K562 (cell line): Measurements from ENCODE around the gene FMOD. TPM values are rescaled to one million over a fixed set of nuclear protein-coding genes. Genes with fewer than 3 reads are reported as not detected.

Experiments used
- ATAC-seq: fragments of 200-7000 bp; cut with Tn5 transposase; 3 replicates; pipeline ENCODE4 v1.9.1; 2020; ENCODE audit warnings: moderate library complexity
- BruUV-seq: library from RNA; stranded (reverse); fragments of 400-500 nt; replicated peaks from 2 replicates; lab custom pipeline; 2021; lab: Mats Ljungman, UMichigan
- CTCF ChIA-PET: fragments of 300-600 bp; formaldehyde crosslinking; extraction: SDS; loops from one replicate; lab custom pipeline; 2021; ENCODE audit warnings: low intra/inter-chr PET ratio; lab: Yijun Ruan, JAX
- POLR2A ChIA-PET: fragments of 300-600, 350-650 bp; sonication (Branson Sonifier 250); formaldehyde crosslinking; extraction: SDS; loops from one replicate; lab custom pipeline; 2021; ENCODE audit warnings: antibody characterized with exemption, inconsistent platforms; lab: Yijun Ruan, JAX
- DNase-seq, 4 experiments: peaks; one replicate each; pipeline versions ENCODE4 v3.0.0 to v3.0.0-alpha.2; 2011 to 2018; ENCODE audit warnings: low spot score in 3 of 4, mixed read lengths in 3 of 4; ENCODE audit errors: extremely low read depth in 1 of 4
- FAIRE-seq: peaks from 2 replicates; lab custom pipeline; 2011; peaks lifted over from hg19 to GRCh38; lab: Jason Lieb, UNC
- H2AFZ ChIP-seq: 2 replicates; pipeline ENCODE4 v1.6.0; 2011; ENCODE audit warnings: low read depth, low read length, control low read depth, inconsistent platforms
- H3K27ac ChIP-seq: fragments of 200-600 bp; 3 replicates; pipeline ENCODE4 v1.8.0; 2011; ENCODE audit warnings: low read depth, mild to moderate bottlenecking, control low read depth, inconsistent platforms, low read length, moderate library complexity, mixed read lengths; ENCODE audit errors: extremely low read depth
- H3K27me3 ChIP-seq, 2 experiments: fragments of 300-600 bp in 1 of 2; 2 replicates in 1 of 2; 3 replicates in 1 of 2; pipeline versions ENCODE4 v1.6.0 to v1.8.0; 2011; ENCODE audit warnings: inconsistent platforms in 2 of 2, low read length in 2 of 2, mild to moderate bottlenecking in 1 of 2, mixed read lengths in 1 of 2, moderate library complexity in 1 of 2; ENCODE audit not compliant: control insufficient read depth in 2 of 2, insufficient read depth in 2 of 2
- H3K36me3 ChIP-seq: fragments of 300-600 bp; 3 replicates; pipeline ENCODE4 v1.8.0; 2011; ENCODE audit warnings: mild to moderate bottlenecking, low read length, inconsistent platforms; ENCODE audit not compliant: control insufficient read depth, insufficient read depth
- H3K4me1 ChIP-seq, 2 experiments: fragments of 200-600 bp in 1 of 2; replicated peaks in 1 of 2; 2 replicates in 1 of 2; 3 replicates in 1 of 2; pipeline versions ENCODE4 v1.5.1 to v1.8.0; 2011; ENCODE audit warnings: inconsistent platforms in 2 of 2, low read length in 2 of 2, mild to moderate bottlenecking in 1 of 2, mixed read lengths in 1 of 2, moderate library complexity in 1 of 2; ENCODE audit not compliant: control insufficient read depth in 2 of 2, insufficient read depth in 2 of 2
- H3K4me2 ChIP-seq: 2 replicates; pipeline ENCODE4 v1.6.1; 2011; ENCODE audit warnings: low read length, control low read depth, inconsistent platforms, mixed read lengths; ENCODE audit not compliant: insufficient read depth
- H3K4me3 ChIP-seq: fragments of 200-600 bp; sonication (generic), shearing (Covaris generic); 2 replicates; pipeline ENCODE4 v1.5.1; 2016; ENCODE audit warnings: control low read depth, inconsistent platforms
- H3K79me2 ChIP-seq: fragments of 200-600 bp; 3 replicates; pipeline ENCODE4 v1.8.0; 2011; ENCODE audit warnings: low read length, inconsistent platforms; ENCODE audit not compliant: control insufficient read depth, insufficient read depth
- H3K9ac ChIP-seq, 2 experiments: 2 replicates each; pipeline versions ENCODE4 v1.6.0 to v1.6.1; 2011; ENCODE audit warnings: low read depth in 2 of 2, low read length in 2 of 2, control low read depth in 1 of 2, inconsistent platforms in 1 of 2, mild to moderate bottlenecking in 1 of 2, mixed read lengths in 1 of 2; ENCODE audit not compliant: insufficient read depth in 1 of 2
- H3K9me1 ChIP-seq: one replicate; pipeline ENCODE4 v1.6.0; 2011; ENCODE audit warnings: inconsistent platforms, mild to moderate bottlenecking, low read length, moderate library complexity; ENCODE audit not compliant: control insufficient read depth, insufficient read depth
- H3K9me3 ChIP-seq: replicated peaks from 2 replicates; pipeline ENCODE4 v1.5.1; 2011; ENCODE audit warnings: low read depth, low read length, inconsistent platforms; ENCODE audit not compliant: control insufficient read depth, insufficient read depth
- H4K20me1 ChIP-seq: replicated peaks from 2 replicates; pipeline ENCODE4 v1.6.1; 2011; ENCODE audit warnings: low read length, inconsistent platforms, mixed read lengths; ENCODE audit not compliant: control insufficient read depth, insufficient read depth
- BCLAF1 ChIP-seq, 2 experiments: fragments of 450-650 bp in 1 of 2; IDR thresholded peaks; 2 replicates each; pipeline ENCODE4 v1.6.1; 2011 to 2017; ENCODE audit warnings: low read depth in 2 of 2, antibody characterized with exemption in 1 of 2, borderline replicate concordance in 1 of 2, low read length in 1 of 2, mild to moderate bottlenecking in 1 of 2, mixed read lengths in 1 of 2; ENCODE audit not compliant: control insufficient read depth in 1 of 2
- BDP1 ChIP-seq: IDR thresholded peaks from 3 replicates; pipeline ENCODE4 v1.6.1; 2011; ENCODE audit not compliant: insufficient read length, insufficient read depth
- DDX20 ChIP-seq: fragments of 450-650 bp; IDR thresholded peaks from 2 replicates; pipeline ENCODE4 v1.6.1; 2016; ENCODE audit warnings: missing genetic modification characterization, low read depth, mild to moderate bottlenecking, missing compliant biosample characterization, moderate library complexity
- KDM1A ChIP-seq, 2 experiments: fragments of 450-650 bp; IDR thresholded peaks; 2 replicates each; pipeline ENCODE4 v1.6.1; 2016; ENCODE audit warnings: mild to moderate bottlenecking in 2 of 2
- MCM7 ChIP-seq, 2 experiments: fragments of 450-650 bp; IDR thresholded peaks; 2 replicates each; pipeline ENCODE4 v1.6.1; 2016 to 2018
- PCBP2 ChIP-seq: fragments of 200-400 bp; formaldehyde crosslinking; IDR thresholded peaks from 2 replicates; pipeline ENCODE4 v1.6.1; 2018; ENCODE audit warnings: low read length, low read depth, mild to moderate bottlenecking, moderate library complexity; ENCODE audit not compliant: poor library complexity, severe bottlenecking
- POLR2AphosphoS5 ChIP-seq: IDR thresholded peaks from 2 replicates; pipeline ENCODE4 v1.6.1; 2011; ENCODE audit warnings: mild to moderate bottlenecking, low read depth, low read length, moderate library complexity; ENCODE audit not compliant: control insufficient read depth, insufficient read depth
- SUPT5H ChIP-seq: fragments of 450-650 bp; IDR thresholded peaks from 2 replicates; pipeline ENCODE4 v1.6.1; 2016
- TSC22D4 ChIP-seq: fragments of 450-650 bp; IDR thresholded peaks from 2 replicates; pipeline ENCODE4 v1.6.1; 2016; ENCODE audit warnings: missing genetic modification characterization, missing biosample characterization, control low read depth
- ZNF436 ChIP-seq: fragments of 250-450, 450-650 bp; sonication (Bioruptor Pico); formaldehyde crosslinking; IDR thresholded peaks from 2 replicates; pipeline ENCODE4 v1.7.0; 2020; ENCODE audit warnings: mild to moderate bottlenecking
- ZNF75A ChIP-seq: fragments of 450-650 bp; formaldehyde crosslinking; IDR thresholded peaks from 2 replicates; pipeline ENCODE4 v1.4.0; 2020; ENCODE audit warnings: mild to moderate bottlenecking
- ZSCAN29 ChIP-seq: fragments of 450-650 bp; IDR thresholded peaks from 2 replicates; pipeline ENCODE4 v1.6.1; 2017
- WGBS: fragments of 100-300 bp; shearing (Covaris generic); methylation state at CpG from one replicate; pipeline ENCODE4 v1.1.6; 2016; ENCODE audit warnings: low coverage, mixed read lengths; ENCODE audit not compliant: insufficient coverage; ENCODE audit errors: missing lambda C conversion rate; 5-methylcytosine and 5-hydroxymethylcytosine counted together
- in situ Hi-C: fragments of 300-500 bp; cut with MboI; formaldehyde crosslinking; loops from 4 replicates; pipeline ENCODE4 v1.15.0; 2018; ENCODE audit warnings: inconsistent platforms, mixed read lengths
- intact Hi-C: fragments of 100-400 bp; cut with micrococcal nuclease; formaldehyde crosslinking; loops from 2 replicates; pipeline ENCODE4 v1.14.2; 2022
- polyA plus RNA-seq, 8 experiments: library from polyadenylated mRNA; depleted of rRNA in 4 of 8; stranded (reverse) in 5 of 8; unstranded in 3 of 8; fragments of >200 nt; fragmentation: Nextera tagmentation in 2 of 8; fragmentation: Illumina TruSeq in 1 of 8; extraction: Ambion mirVana in 2 of 8; extraction: Trizol in 1 of 8; gene quantifications; 2 replicates each; pipeline versions ENCODE4 v1.2.1 to v1.2.3, GENCODE V29; 2011 to 2014; ENCODE audit warnings: inconsistent platforms in 1 of 8, missing spikeins in 1 of 8
- total RNA-seq, 7 experiments: library from RNA; depleted of rRNA in 6 of 7; stranded (reverse); fragments of >200 nt in 6 of 7; fragmentation: Illumina TruSeq in 2 of 7; extraction: Trizol in 2 of 7; gene quantifications; 2 replicates each; pipeline versions ENCODE4 v1.2.1 to v1.2.3, GENCODE V29; 2011 to 2021; ENCODE audit warnings: low replicate concordance in 1 of 7

The FMOD gene
- total and polyA plus RNA-seq, 9 of the 15 experiments (the other 6 are each of a cell fraction or from before 2014, with no cell fraction given), result 0.03 to 0.13 (median 0.03) TPM; not detected in 6

GRCh38 chr1:203396595-203397194 is 45.8 kb upstream of the FMOD start:
- H3K36me3 ChIP-seq, result no peaks in the 10 kb centered on the region
- H4K20me1 ChIP-seq, result no peaks in the 10 kb centered on the region
- no peak overlapping the region for H3K4me3 ChIP-seq
- no peak overlapping the region for H3K27ac ChIP-seq
- POLR2A ChIA-PET, result interaction anchor here (0.6 to 1.2 kb wide), 3 partner anchors 9 to 944 kb away, joined by 3 to 4 read pairs (median 3); no protein-coding TSS in a partner anchor
- no peak overlapping the region for H2AFZ ChIP-seq
- no TSS peak for BruUV-seq
- in situ Hi-C loops (no loop called here), intact Hi-C loops (no loop called here)
- H3K9me1 ChIP-seq, result no peaks in the 10 kb centered on the region
- DNase-seq (no peak), FAIRE-seq (no peak), ATAC-seq (no peak)
- H3K27me3 ChIP-seq, result peaks cover 18 to 26% of the 10 kb centered on the region in 2 experiments
- CTCF ChIA-PET, result no interaction called here
- H3K4me1 ChIP-seq, result no peaks in the 10 kb centered on the region
- H3K79me2 ChIP-seq, result no peaks in the 10 kb centered on the region
- H3K9me3 ChIP-seq, result no peaks in the 10 kb centered on the region
- under 1% methylated on average over 7 of the region's 7 CpGs for WGBS
- no peak for TF ChIP-seq PCBP2
- TF ChIP-seq TSC22D4 (tag), result no peak
- TF ChIP-seq ZNF75A, result no peak
- TF ChIP-seq ZNF436 (CRISPR knock-in tag), result no peak
- TF ChIP-seq BCLAF1 (IDR thresholded peaks at IDR 0.05; ENCODE audit: borderline replicate concordance in 1 of 2, control insufficient read depth in 1 of 2, low read depth in 2 of 2, low read length in 1 of 2), result no peak
- no peak for TF ChIP-seq ZSCAN29
- TF ChIP-seq POLR2AphosphoS5, result no peak
- TF ChIP-seq BDP1, result no peak
- TF ChIP-seq MCM7 (IDR thresholded peaks at IDR 0.05), result no peak
- TF ChIP-seq KDM1A (IDR thresholded peaks at IDR 0.05), result no peak
- no peak for TF ChIP-seq DDX20 (tag)
- TF ChIP-seq SUPT5H, result no peak
- H3K9ac ChIP-seq, result no peak overlapping the region
- H3K4me2 ChIP-seq, result no peak overlapping the region
